LHCN-M2 (cell line): ENCODE measurements around the gene TUBAL3. TPM values are rescaled to one million over a fixed set of nuclear protein-coding genes. Genes with fewer than 3 reads are reported as not detected.
A peak's percentile ranks its signal among the peaks of the same experiment; 100 is the strongest.
"Not testable (repeated sequence)": the region's sequence is repeated elsewhere in the genome, so short reads cannot be mapped to it uniquely, and the experiment has no call there.

Experiments
- DNase-seq: peaks from one replicate; pipeline ENCODE4 v3.0.0-alpha.2; 2012; ENCODE audit warnings: low read depth
- total RNA-seq: library from RNA; depleted of rRNA; stranded (reverse); fragments of >200 nt; gene quantifications from 2 replicates; pipeline ENCODE4 v1.2.3, GENCODE V29; 2014

Gene TUBAL3
- total RNA-seq, 1 experiment from 2014 or later = not detected

GRCh38 chr10:5380395-5380794, 24.2 kb downstream of the TUBAL3 start:
- DNase-seq = not testable (repeated sequence)

- not testable (repeated sequence) for DNase-seq
Observed at GRCh38 chr10:5379202-5379601, 25.4 kb downstream of the TUBAL3 start.

DNA sequence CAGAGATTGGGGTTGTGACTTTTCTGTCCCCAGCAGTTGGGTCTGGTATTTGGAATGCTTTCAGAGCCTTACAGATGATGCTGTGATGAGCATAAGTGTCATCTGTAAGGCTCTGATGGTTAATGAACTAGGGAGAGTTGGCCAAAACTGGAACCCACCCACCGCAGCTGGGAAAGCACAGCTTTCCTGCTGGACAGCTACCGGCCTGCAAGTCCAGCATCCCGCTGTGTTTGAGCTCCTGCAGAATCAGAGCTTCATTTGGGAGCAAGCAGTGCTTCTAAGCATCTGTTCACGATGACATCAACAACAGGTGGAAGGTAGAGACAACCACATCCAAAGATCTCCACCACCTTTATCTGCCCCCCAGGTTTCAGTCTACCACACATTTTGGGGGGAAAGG, 28.2 kb downstream of the TUBAL3 start:
- DNase-seq = peak; percentile 12

GRCh38 chr10:5373891-5374611, 30.6 kb downstream of the TUBAL3 start:
- DNase-seq = no peak

DNA sequence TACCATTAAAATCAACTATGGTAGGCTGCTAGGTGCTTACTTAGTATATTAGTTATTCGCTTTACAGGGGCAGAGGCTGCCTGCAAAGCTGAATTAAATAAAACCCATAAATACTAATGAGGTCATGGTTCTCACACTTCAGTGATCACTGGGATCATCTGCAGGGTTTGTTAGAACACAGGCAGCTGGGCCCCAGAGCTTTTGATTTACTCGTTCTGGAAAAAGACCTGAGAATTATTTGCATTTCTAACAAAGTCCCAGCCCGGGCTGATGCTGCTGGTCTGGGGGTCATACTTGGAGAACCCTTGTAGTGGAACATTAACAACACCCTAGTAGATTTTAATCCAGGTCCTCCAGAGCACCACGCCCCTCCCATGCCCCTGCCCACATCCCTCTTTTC, 31.3 kb downstream of the TUBAL3 start:
- DNase-seq = no peak

DNA sequence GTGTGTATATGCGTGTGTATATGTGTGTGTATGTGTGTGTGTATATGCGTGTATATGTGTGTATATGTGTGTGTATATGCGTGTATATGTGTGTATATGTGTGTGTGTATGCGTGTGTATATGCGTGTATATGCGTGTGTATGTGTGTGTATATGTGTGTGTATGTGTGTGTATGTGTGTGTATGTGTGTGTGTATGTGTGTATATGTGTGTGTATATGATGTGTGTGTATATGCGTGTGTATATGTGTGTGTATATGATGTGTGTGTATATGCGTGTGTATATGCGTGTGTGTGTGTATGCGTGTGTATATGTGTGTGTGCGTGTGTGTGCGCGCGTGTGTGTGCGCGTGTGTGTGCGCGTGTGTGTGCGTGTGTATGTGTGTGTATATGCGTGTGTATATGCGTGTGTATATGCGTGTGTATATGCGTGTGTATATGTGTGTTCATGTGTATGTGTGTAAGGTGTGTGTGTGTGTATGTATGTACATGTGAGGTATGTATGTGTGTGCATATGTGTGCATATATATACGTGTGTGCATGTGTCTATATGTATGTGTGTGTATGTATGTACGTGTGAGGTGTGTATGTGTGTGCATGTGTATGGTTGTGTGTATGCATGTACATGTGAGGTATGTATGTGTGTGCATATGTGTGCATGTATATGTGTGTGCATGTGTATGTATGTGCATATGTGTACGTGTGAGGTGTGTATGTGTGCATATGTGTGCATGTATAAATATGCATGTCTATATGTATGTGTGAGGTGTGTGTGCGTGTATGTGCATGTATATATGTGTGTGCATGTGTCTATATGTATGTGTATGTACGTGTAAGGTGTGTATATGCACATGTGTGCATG, 33.9 kb downstream of the TUBAL3 start:
- DNase-seq = no peak

DNA sequence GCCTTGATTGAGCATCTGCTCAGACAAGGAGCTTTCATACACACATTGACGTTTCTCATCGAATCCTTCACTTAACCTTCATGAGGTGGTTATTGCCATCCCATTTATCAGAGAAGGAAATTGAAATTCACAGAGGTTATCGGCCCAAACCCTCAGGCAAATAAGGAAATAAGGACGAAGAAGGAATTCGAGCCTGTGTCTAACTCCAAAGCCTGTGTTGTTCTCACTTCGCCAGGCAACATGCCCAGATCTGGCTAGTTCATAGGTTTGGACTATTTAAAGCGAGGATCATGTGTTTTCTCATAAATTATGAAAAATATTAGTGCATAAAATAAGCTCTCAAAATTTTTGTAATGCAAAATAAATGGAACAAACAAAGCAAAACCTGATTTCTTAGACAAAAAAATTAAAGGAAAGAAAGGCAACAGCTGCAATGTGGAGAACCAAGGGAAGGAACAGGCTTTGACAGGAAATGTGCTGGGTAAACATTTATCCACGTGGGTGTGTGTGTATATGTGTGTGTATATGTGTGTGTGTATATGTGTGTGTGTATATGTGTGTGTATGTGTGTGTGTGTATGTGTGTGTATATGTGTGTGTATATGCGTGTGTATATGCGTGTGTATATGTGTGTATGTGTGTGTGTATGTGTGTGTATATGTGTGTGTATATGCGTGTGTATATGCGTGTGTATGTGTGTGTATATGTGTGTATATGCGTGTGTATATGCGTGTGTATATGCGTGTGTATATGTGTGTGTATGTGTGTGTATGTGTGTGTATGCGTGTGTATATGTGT, 35.1 kb downstream of the TUBAL3 start:
- no peak for DNase-seq

DNA sequence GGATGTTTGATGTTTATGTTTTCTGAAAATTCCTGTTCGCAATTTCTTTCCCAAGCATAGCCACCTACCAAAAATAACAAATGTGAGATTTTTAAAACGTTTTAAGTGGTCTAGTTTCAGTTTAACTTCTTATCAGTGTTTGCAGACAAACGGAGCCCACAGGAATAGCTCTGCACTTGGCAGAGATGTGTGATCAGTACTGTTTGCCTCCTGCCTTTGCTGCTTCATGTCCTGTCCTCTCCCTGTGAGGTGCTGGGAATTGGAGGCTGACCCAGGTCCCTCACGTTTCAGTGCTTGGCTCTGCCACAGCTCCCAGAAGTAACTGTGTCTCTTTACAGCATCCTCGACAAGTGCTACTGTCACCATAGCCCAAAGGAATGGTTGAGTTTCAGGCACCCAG, 38.7 kb downstream of the TUBAL3 start:
- DNase-seq = no peak

DNA sequence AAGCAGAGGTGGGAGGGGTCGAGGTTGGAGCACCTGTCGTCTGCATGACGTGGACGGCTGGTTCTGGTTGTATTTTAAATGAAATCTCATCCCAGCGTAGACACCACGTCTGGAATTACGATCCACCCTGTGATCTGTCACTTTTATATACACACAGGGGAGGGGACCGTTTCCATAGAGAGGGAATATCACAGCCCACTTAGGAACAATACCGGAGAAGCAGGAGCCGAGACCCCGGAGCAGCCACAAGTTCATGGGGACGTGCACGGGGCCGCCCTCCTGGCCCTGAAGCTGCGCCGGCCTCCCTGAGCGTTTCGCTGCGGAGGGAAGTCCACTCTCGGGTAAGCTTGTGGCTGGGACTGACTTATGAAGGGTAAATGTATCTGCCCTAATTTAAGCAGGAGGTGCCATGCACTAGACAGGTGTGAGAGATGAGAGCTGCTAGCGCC, 39.7 kb downstream of the TUBAL3 start, which contains the start of gene UCN3:
TSS of gene UCN3 (plus strand) at position 77 of the 449 bp plus-strand sequence. CDS start 8,755 bp downstream, outside the sequence.
- no peak for DNase-seq

DNA sequence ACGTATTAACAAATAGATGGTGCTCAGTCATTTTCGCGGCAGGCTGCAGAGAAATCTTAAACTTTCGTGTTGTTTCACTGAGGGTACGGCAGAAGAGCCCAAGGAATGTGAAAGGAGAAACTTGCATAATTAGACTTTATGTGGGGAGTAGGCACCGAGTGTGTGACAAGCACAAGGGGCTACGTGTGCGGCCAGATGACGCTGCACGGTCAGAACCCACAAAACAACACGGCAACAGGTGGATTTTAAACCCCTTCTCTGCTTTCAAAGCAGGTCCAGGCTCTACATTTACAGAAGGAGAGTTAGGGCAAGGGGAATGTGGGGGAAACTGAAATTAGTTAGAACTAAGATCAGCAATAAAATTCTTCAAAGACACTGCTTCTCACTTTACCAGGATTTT, 40.3 kb downstream of the TUBAL3 start:
- DNase-seq = no peak

GRCh38 chr10:5362873-5363272, 41.8 kb downstream of the TUBAL3 start:
- DNase-seq = no peak

- DNase-seq = no peak
Observed at GRCh38 chr10:5361966-5362365, 42.7 kb downstream of the TUBAL3 start.

DNA sequence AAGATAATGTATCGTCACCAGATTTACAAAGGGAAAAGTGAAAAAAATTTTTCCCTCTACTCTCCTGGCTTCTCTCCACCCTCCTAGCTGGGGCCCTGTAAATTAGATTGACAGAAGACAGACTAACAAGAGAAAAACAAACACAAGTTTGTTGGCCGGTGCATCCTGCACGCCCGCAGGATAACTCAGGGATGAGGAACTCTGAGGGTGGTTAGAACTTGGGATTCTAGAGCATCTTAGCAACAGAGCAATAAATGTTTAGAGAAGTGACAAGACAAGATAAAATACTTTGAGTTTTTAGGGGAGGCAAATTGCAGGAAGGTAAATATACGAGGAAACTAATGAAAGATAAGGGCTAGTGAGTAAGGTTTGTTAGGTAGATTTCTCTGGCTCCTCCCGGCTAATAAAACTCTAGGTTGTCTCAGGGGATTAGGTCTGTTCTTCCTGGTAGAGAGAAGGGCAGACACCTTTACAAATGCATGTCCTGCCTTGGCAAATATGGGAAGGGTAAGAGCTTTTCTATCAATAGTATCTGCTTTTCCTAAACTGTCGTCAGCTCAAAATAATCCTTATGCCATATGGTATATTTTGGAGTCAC, 44.2 kb downstream of the TUBAL3 start:
- no peak for DNase-seq

- peak; percentile 6 for DNase-seq
Observed at GRCh38 chr10:5356302-5356763, 48.3 kb downstream of the TUBAL3 start.

DNA sequence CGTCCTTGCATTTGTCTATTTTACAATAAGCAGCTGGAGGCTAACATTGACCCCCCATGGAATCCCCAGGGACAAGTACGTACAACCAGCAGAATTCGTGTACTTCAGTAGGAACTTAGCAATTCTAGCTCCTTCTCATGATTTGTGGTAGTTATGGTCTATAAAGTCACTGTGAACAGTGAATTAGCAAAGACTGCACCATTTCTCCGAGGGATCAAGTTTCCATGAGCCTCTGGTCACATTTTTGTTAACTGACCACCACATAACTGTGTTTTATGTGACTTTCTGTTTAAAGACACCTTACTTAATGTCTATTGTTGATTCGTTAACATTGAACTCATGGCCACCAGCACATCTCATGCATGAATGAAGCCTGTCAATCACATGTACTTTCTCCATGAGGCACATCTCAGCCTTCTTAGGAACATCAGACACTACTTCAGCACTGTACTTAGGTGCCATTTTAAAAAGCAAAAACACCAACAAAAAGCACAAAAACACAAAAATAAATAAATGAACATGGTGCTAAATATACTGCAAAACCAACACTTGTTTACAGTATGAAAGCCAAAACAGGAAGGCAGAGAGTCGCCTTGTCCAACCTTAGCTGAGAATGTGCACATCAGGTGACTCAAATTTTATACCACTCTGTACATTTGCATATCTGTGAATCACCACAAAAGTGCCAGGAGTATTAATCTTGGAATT, 48.9 kb downstream of the TUBAL3 start:
- DNase-seq = no peak

GRCh38 chr10:5354068-5354467, 50.6 kb downstream of the TUBAL3 start:
- no peak for DNase-seq

- no peak for DNase-seq
Observed at GRCh38 chr10:5349362-5349761, 55.3 kb downstream of the TUBAL3 start.

GRCh38 chr10:5346881-5347280, 57.7 kb downstream of the TUBAL3 start:
- no peak for DNase-seq

GRCh38 chr10:5344746-5345145, 59.9 kb downstream of the TUBAL3 start:
- DNase-seq = no peak

- no peak for DNase-seq
Observed at GRCh38 chr10:5343979-5344378, 60.6 kb downstream of the TUBAL3 start.

DNA sequence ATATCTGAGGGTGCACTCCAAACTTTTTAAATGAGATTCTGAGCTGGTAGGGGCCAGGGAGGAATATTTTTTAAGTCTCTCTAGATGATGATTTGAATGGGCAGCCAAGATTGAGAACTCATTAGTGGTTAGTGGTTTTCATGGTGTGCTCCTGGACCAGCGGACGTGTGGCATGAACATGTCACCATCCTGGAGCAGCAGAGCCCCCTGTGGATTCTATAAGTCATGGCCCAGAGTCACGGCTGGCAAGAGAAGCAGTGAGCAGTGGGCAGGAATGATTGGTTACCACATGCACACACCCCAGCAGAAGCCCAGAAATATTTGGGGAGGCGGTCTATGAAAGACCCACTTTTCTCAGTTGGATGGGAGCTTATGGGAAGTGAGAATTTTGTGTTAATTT, 61.1 kb downstream of the TUBAL3 start:
- peak; percentile 37 for DNase-seq
